Left ventricle myocardium inferior (tissue), 1 donor: ENCODE results near the gene CEACAM19. TPM values are rescaled to one million over a fixed set of nuclear protein-coding genes. Genes with fewer than 3 reads are reported as not detected.

Experiments
- DNase-seq: peaks from one replicate; pipeline ENCODE4 v3.0.0-alpha.2; 2020
- H3K27ac ChIP-seq: fragments of 200-600 bp; replicated peaks from 2 replicates; pipeline ENCODE4 v1.8.0; 2021
- H3K27me3 ChIP-seq: fragments of 200-600 bp; 2 replicates; pipeline ENCODE4 v1.8.0; 2021; ENCODE audit warnings: low read depth
- H3K36me3 ChIP-seq: fragments of 200-600 bp; 2 replicates; pipeline ENCODE4 v1.8.0; 2021
- H3K4me1 ChIP-seq: fragments of 200-600 bp; 2 replicates; pipeline ENCODE4 v1.8.0; 2021
- H3K4me3 ChIP-seq: fragments of 200-600 bp; 2 replicates; pipeline ENCODE4 v1.8.0; 2021; ENCODE audit warnings: mild to moderate bottlenecking, moderate library complexity
- H3K9me3 ChIP-seq: fragments of 200-600 bp; replicated peaks from 2 replicates; pipeline ENCODE4 v1.8.0; 2021
- intact Hi-C: fragments of 100-400 bp; cut with micrococcal nuclease; formaldehyde crosslinking; loops from one replicate; pipeline ENCODE4 v1.11.0; 2022
- total RNA-seq: library from RNA; stranded (reverse); fragmentation: NEBNext Ultra II Directional; extraction: Animal tissue kit (Norgen Biotek cat#: 25700); gene quantifications from one replicate; pipeline ENCODE4 v1.2.1, GENCODE V29; 2021
- TF ChIP-seq, protein P1 (sequence below): fragments of 200-600 bp; IDR thresholded peaks from 2 replicates; pipeline ENCODE4 v1.8.0; 2021; ENCODE audit warnings: antibody characterized with exemption, mild to moderate bottlenecking, borderline replicate concordance
- donor health status: DM: no; HTN: yes; CAD: no; lungs with severe emphysema.

CEACAM19 gene
- total RNA-seq, 1 donor from 2014 or later: 2.2 TPM

GRCh38 chr19:44673510-44673909, 2.2 kb downstream of the CEACAM19 start:
- Histone ChIP-seq H3K36me3 (peaks cover 13% of the 10 kb centered on the region), H3K4me3 (no peak overlapping the region), H3K4me1 (no peaks in the 10 kb centered on the region), H3K27me3 (no peaks in the 10 kb centered on the region), H3K9me3 (no peaks in the 10 kb centered on the region), H3K27ac (no peak overlapping the region)
- TF ChIP-seq, protein P1, sequence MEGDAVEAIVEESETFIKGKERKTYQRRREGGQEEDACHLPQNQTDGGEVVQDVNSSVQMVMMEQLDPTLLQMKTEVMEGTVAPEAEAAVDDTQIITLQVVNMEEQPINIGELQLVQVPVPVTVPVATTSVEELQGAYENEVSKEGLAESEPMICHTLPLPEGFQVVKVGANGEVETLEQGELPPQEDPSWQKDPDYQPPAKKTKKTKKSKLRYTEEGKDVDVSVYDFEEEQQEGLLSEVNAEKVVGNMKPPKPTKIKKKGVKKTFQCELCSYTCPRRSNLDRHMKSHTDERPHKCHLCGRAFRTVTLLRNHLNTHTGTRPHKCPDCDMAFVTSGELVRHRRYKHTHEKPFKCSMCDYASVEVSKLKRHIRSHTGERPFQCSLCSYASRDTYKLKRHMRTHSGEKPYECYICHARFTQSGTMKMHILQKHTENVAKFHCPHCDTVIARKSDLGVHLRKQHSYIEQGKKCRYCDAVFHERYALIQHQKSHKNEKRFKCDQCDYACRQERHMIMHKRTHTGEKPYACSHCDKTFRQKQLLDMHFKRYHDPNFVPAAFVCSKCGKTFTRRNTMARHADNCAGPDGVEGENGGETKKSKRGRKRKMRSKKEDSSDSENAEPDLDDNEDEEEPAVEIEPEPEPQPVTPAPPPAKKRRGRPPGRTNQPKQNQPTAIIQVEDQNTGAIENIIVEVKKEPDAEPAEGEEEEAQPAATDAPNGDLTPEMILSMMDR: no peak
- intact Hi-C loops: no loop called here
- DNase-seq: no peak

DNA sequence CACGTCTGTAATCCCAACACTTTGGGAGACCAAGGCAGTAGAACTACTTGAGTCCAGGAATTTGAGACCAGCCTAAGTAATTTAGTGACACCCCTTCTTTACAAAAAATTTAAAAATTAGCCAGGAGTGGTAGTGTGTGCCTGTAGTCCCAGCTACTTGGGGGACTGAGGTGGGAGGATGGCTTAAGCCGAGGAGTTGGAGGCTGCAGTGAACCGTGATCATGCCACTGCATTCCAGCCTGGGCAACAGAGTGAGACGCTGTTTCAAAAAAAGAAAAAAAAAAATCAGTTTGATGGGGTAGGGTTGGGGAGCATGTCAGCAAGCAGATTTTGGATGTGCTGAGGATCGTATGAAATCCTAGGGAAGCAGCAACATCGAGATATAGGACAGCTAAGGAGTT, 4.2 kb downstream of the CEACAM19 start:
- no peaks in the 10 kb centered on the region for H3K27me3 ChIP-seq
- TF ChIP-seq, protein P1: no peak
- peaks cover 20% of the 10 kb centered on the region for H3K36me3 ChIP-seq
- DNase-seq: no peak
- H3K9me3 ChIP-seq: no peaks in the 10 kb centered on the region
- H3K4me1 ChIP-seq: no peaks in the 10 kb centered on the region
- no peak overlapping the region for H3K4me3 ChIP-seq
- intact Hi-C loops: no loop called here
- H3K27ac ChIP-seq: no peak overlapping the region

DNA sequence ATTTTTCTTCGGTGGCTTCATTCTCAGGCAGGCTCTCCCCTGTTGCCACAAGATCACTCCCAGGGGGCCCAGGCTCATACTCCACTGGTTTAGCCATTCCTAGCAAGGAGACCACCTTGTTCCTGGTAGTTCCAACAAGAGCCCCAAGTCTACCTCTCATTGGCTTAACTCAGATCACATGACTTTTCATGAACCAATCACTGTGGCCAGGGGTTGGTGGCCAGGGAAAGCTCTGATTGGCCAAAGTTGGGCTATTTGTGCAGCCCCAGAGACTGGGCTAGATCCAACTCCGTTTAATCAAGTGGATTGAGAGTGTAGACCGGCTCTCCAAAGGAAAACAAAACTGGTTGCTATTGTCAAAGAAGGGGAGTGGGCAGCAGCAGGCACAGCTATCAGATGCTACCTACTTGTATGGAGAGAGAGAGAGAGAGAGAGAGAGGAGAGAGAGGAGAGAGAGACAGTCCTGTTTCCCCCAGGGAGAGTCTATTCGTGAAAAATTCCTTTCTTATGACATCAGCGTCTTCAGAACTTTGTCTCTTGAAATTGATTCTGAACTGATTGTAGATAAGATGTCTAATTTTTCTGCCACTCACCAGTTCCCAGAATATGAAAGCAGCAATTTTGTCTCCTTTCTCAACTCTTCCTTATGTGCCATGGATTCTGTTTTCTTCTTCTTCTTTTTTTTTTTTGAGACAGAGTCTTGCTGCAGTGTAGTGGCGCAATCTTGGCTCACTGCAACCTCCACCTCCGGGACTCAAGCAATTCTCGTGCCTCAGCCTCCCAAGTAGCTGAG, 5.9 kb downstream of the CEACAM19 start:
- Histone ChIP-seq H3K4me3 (no peak overlapping the region), H3K4me1 (no peaks in the 10 kb centered on the region), H3K9me3 (no peaks in the 10 kb centered on the region), H3K27ac (no peak overlapping the region), H3K36me3 (peaks cover 32% of the 10 kb centered on the region), H3K27me3 (no peaks in the 10 kb centered on the region)
- intact Hi-C loops: no loop called here
- TF ChIP-seq, protein P1: no peak
- DNase-seq: no peak

- Histone ChIP-seq H3K27ac (no peak overlapping the region), H3K36me3 (peaks cover 35% of the 10 kb centered on the region), H3K4me1 (peaks cover 14% of the 10 kb centered on the region), H3K9me3 (no peaks in the 10 kb centered on the region), H3K27me3 (no peaks in the 10 kb centered on the region), H3K4me3 (no peak overlapping the region)
- TF ChIP-seq, protein P1: no peak
- DNase-seq: no peak
- intact Hi-C loops: no loop called here
Measured at GRCh38 chr19:44680536-44680935, 9.3 kb downstream of the CEACAM19 start.

DNA sequence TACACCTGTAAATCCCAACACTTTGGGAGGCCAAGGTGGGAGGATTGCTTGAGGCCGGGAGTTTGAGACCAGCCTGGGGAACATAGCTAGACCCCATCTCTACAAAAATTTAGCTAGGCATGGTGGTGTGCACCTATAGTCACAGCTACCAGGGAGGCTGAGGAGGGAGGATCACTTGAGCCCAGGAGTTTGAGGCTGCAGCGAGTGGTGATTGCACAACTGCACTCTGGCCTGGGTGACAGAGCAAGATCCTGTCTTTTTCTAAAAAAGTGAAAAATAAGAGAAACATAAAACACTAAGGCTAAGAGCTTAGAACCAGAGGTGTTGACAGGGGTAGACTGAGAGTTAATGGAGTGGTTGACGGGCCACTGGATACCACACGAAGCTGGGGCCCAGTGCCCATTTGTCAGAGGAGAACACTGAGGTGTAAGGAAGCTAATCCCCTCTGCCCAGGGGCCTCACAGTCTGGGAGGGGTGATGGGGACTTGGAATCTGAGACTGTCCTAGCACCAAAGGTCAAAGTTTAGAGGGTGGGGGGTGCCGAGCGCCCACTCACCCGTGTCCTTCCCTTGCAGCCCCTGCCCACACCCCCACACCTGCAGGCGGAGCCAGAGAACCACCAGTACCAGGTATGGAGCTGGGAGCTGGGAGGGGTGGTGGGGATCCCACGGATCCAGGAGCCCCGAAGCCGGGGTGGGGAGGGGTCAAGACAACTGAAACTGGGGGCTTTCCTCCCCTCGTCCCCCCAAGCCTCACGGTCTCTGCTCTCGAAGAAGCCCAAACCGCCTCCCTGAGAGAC, 10.9 kb downstream of the CEACAM19 start:
- intact Hi-C loops: no loop called here
- no peaks in the 10 kb centered on the region for H3K9me3 ChIP-seq
- H3K4me1 ChIP-seq: peaks cover 19% of the 10 kb centered on the region
- no peak overlapping the region for H3K27ac ChIP-seq
- H3K36me3 ChIP-seq: peaks cover 22% of the 10 kb centered on the region
- H3K4me3 ChIP-seq: no peak overlapping the region
- H3K27me3 ChIP-seq: no peaks in the 10 kb centered on the region
- TF ChIP-seq, protein P1: no peak
- DNase-seq: no peak
